A549 treated with AZD9567 at 1 μM for 4 hours (cell line): Measurements from ENCODE around the gene PACC1. TPM values are rescaled to one million over a fixed set of nuclear protein-coding genes. Genes with fewer than 3 reads are reported as not detected.

Experiments
- total RNA-seq: library from RNA; stranded (reverse); fragments of 200-300 nt; extraction: Qiagen RNA extraction; gene quantifications from 5 replicates; pipeline ENCODE4 v1.2.3, GENCODE V29; 2022; ENCODE audit not compliant: insufficient read depth

PACC1 gene
- 15.4 to 20.2 TPM (median 19.4 TPM) in 5 replicates for total RNA-seq

DNA sequence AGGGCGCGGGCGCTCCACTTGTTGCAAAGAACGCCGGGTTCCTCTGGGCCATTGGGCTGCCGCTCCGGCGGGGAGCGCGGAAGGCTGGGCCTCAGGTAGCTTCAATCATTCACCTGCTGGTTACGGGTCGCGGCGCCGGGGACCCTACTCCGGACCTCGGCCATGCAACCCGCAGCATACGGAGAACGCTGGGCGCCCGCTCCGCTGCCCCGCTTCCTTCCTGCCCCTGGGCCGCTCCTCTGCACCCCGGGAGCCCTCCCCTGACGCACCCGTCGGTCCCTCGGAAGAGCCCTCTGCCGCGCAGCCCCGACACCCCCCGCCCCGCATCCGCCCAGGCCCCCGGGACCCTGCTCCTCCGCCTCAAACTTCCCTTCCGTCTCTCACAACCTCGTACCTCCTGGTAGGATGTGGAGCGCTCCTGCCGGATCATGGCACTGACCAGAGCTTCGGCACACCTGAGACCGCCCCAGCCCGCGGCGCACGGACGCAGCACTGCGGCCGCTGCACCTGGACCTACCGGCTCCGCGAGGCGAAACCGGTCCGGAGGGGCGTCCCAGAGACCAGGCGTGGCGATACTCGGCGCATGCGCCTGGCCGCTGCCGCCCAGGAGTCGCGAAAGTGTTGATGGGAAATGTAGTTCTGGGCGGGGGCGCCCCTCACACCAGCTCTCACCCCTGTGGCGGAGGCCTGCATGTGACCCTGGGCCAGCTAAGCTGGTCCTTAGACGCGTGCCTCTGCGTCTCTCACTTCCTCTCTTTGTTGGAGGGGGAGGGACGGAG, at the start of gene PACC1:
PACC1 (minus strand) TSS at position 559 of the 779 bp plus-strand sequence; CDS start at position 430, 129 bp downstream.

DNA sequence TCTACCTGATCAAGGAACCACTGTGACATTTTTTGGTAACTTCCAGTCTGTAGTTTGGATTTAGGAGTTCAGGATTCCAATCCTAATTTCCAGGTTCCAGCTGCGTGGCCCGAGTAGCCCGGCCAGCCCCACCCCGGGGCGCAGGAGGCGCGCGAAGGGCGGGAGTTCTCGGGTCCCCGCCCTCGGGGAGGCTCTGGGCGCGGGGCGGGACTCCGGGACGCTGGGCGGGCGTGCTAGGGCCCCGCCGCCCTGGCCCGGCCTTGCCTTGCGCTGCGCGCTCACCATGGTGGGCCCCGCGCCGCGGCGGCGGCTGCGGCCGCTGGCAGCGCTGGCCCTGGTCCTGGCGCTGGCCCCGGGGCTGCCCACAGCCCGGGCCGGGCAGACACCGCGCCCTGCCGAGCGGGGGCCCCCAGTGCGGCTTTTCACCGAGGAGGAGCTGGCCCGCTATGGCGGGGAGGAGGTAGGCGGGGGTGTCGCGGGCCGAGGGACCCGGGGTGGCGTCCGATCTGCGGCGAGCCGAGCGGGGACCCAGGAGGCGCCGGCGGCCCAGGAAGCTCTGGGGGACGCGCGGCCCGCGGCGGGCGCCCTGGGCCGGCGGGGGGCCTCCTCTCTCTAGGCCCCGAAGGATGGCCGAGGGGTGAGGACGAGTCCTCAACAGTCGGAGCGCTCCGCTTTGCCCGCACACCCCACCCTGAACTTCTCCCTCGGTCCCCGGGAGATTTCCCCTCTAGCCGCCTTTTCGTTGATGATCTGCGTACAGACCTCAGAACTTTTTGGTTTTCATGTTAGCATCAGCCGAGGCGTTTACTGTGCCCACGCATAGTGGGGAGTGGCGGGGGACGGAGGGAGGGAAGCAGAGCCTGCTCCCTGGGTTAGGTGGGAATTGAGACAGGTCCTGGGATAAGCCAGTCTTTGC, 18.2 kb upstream of the PACC1 start, which contains the start of gene NENF:
NENF (plus strand) TSS at position 260 of the 916 bp plus-strand sequence; CDS start at position 284, 24 bp downstream.

Other genes starting within 250 kb of the PACC1 start
- 20.5 to 23.5 TPM (median 23.3 TPM) in 5 replicates for gene PPP2R5A, start 129.5 kb downstream of the PACC1 start, total RNA-seq
- gene NENF, start 18.0 kb upstream of the PACC1 start, total RNA-seq: 96.1 to 138 TPM (median 133 TPM) in 5 replicates
- gene ATF3, start 193.9 kb upstream of the PACC1 start, total RNA-seq: 26.3 to 44.1 TPM (median 38.1 TPM) in 5 replicates